ENCODE results near the gene TCEANC2.
"Not testable (repeated sequence)": the region's sequence is repeated elsewhere in the genome, so short reads cannot be mapped to it uniquely, and the experiment has no call there.

TCEANC2 gene

GRCh38 chr1:54016343-54017282 lies 36.8 kb upstream of the TCEANC2 start:
- no peak for DNase-seq (ENCODE audit: low read depth)
- TF ChIP-seq CTCF (IDR thresholded peaks at IDR 0.05; ENCODE audit: insufficient read depth, low read depth, low read length, missing control alignments): no peak
- H3K4me3 ChIP-seq (ENCODE audit: low read depth, low read length): no peak overlapping the region

DNA sequence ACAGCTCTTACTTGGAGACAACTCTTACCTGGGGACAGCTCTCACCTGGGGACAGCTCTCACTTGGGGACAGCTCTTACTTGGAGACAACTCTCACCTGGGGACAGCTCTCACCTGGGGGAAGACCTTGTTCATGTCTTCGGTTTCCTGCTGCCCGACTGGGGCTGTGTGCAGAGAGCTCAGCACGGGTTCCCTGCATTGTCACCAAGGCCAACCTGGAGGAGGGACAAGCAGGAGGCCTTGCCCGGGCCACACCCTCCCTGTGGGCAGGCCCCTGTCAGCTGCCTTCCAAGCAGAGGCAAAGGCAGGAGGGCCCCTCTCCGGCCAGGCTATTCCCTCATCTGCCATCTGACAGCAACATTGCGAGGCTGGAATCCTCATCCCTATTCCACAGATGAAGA lies 35.4 kb upstream of the TCEANC2 start, which contains the start of gene LDLRAD1:
Gene LDLRAD1, minus strand, starts transcription at position 208 of the 400 bp plus-strand sequence. Its CDS starts 74 bp downstream, at position 134.
- TF ChIP-seq CTCF (IDR thresholded peaks at IDR 0.05; ENCODE audit: insufficient read depth, low read depth, low read length, missing control alignments): no peak
- no peak for DNase-seq (ENCODE audit: low read depth)
- no peak within 1 kb of the TSS for H3K4me3 ChIP-seq (ENCODE audit: low read depth, low read length)

DNA sequence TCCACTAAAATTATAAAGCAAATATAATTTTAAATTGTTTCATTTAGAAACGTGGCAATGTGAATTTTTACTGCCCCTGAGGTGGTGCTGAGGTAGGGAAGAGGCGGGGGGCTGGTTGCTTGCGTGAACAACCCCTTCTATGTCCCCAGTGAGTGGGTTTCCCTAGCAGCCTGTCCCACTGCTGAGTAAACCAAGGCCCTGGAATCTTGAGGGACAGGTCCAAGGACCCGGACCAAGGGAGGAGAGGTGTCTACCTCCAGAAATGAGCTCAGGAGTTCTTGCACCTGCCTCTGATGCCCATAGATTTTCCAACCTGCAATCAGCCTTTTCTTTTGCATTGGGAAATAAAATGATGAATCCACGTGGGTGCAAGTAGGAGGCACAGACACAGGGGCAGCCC lies 34.8 kb upstream of the TCEANC2 start:
- no peak overlapping the region for H3K4me3 ChIP-seq (ENCODE audit: low read depth, low read length)
- TF ChIP-seq CTCF (IDR thresholded peaks at IDR 0.05; ENCODE audit: insufficient read depth, low read depth, low read length, missing control alignments): no peak
- no peak for DNase-seq (ENCODE audit: low read depth)

DNA sequence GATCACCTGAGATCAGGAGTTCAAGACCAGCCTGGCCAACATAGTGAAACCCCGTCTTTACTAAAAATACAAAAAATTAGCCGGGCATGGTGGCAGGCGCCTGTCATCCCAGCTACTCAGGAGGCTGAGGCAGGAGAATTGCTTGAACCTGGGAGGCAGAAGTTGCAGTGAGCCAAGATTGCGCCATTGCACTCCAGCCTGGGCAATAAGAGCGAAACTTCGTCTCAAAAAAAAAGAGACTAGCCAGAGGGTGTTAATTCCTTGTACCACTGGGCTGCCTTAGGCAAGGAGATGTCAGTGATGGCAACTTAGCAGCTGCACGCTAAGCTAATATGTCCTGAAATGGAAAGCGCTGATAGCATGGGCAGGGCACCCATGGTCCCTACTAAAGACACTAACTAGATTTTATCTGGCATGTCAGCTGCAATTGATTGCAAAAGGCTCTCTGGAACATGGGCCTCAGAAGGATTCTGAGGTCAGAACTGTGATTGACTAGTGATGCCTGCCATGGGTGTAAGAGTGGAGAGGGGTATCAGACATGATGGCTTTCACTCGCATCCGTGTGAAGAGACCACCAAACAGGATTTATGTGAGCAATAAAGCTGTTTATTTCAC lies 33.7 kb upstream of the TCEANC2 start:
- not testable (repeated sequence) for H3K4me3 ChIP-seq (ENCODE audit: low read depth, low read length); DNase-seq (ENCODE audit: low read depth)

DNA sequence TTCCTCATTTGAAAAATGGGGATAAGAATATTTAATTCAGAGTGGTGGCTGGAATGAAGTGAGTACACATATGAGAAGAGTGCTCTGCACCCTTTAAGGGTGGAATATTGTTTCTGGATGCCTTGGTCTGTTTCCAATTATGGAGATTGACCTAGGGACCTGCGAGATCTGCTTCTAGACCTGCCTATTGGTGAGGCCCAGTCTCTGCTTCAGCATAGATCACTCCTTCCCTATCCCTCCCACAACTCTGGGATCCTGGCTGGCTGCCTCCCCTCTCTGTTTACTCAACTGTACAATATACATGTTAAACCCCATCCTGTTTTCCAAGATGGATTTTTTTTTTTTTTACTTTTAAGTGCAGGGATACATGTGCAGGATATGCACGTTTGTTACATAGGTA lies 29.1 kb upstream of the TCEANC2 start:
- DNase-seq (ENCODE audit: low read depth): no peak
- H3K4me3 ChIP-seq (ENCODE audit: low read depth, low read length): no peak overlapping the region
- TF ChIP-seq CTCF (IDR thresholded peaks at IDR 0.05; ENCODE audit: insufficient read depth, low read depth, low read length, missing control alignments): no peak

- H3K4me3 ChIP-seq (ENCODE audit: low read depth, low read length); DNase-seq (ENCODE audit: low read depth): not testable (repeated sequence)
Observed at GRCh38 chr1:54024811-54025210, 28.6 kb upstream of the TCEANC2 start.

DNA sequence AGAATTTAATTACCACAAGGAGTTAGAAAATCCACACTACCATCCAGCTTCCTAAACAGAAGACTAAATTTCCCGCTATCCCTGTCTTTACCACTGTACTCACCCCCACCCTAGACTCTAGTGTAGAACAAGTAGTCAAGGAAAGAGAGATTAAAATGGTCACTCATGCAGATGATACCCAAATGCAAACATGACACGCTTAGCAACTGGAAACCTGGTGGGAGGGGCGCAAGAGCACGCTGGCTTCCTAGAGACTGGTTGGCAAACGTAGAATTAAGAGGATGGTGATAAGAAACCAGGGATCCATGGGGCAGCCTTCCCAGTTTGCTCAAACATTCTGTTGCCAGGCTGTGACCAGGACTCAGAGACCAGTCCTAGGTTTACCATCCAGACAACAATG lies 25.6 kb upstream of the TCEANC2 start:
- H3K4me3 ChIP-seq (ENCODE audit: low read depth, low read length): no peak overlapping the region
- DNase-seq (ENCODE audit: low read depth): no peak
- no peak for TF ChIP-seq CTCF (IDR thresholded peaks at IDR 0.05; ENCODE audit: insufficient read depth, low read depth, low read length, missing control alignments)

Data from GM12865 (cell line).